ENCODE data around the gene UNCX.

UNCX gene

GRCh38 chr7:1223196-1223981 is 9.3 kb upstream of the UNCX start:
- Histone ChIP-seq H3K36me3 (no peaks in the 10 kb centered on the region), H3K27ac (no peak overlapping the region), H3K27me3 (ENCODE audit: insufficient read depth, low read depth, severe bottlenecking) (peaks cover 49% of the 10 kb centered on the region), H3K9me3 (ENCODE audit: severe bottlenecking) (no peaks in the 10 kb centered on the region), H3K4me3 (ENCODE audit: low read depth, low read length) (no peak overlapping the region)
- peak; percentile 20; the same call in 1 of the 2 replicates for TF ChIP-seq CTCF (IDR thresholded peaks at IDR 0.05; ENCODE audit: low read depth, low read length)
- peak; percentile 31 for DNase-seq

- H3K4me3 ChIP-seq (ENCODE audit: low read depth, low read length), result no peak overlapping the region
- no peaks in the 10 kb centered on the region for H3K36me3 ChIP-seq
- TF ChIP-seq CTCF (IDR thresholded peaks at IDR 0.05; ENCODE audit: low read depth, low read length), result no peak
- H3K9me3 ChIP-seq (ENCODE audit: severe bottlenecking), result no peaks in the 10 kb centered on the region
- no peak for DNase-seq
- H3K27me3 ChIP-seq (ENCODE audit: insufficient read depth, low read depth, severe bottlenecking), result peaks cover 56% of the 10 kb centered on the region
- no peak overlapping the region for H3K27ac ChIP-seq
These were observed 8.5 kb upstream of the UNCX start for GRCh38 chr7:1224086-1224716.

GRCh38 chr7:1225030-1225429 is 7.6 kb upstream of the UNCX start:
- TF ChIP-seq CTCF (IDR thresholded peaks at IDR 0.05; ENCODE audit: low read depth, low read length), result no peak
- Histone ChIP-seq H3K27me3 (ENCODE audit: insufficient read depth, low read depth, severe bottlenecking) (peaks cover 51% of the 10 kb centered on the region), H3K27ac (no peak overlapping the region), H3K36me3 (no peaks in the 10 kb centered on the region), H3K9me3 (ENCODE audit: severe bottlenecking) (no peaks in the 10 kb centered on the region), H3K4me3 (ENCODE audit: low read depth, low read length) (no peak overlapping the region)
- no peak for DNase-seq

- peak overlapping the region; percentile 41 for H3K4me3 ChIP-seq (ENCODE audit: low read depth, low read length)
- DNase-seq, result no peak
- peaks cover 50% of the 10 kb centered on the region for H3K27me3 ChIP-seq (ENCODE audit: insufficient read depth, low read depth, severe bottlenecking)
- H3K27ac ChIP-seq, result peak overlapping the region; percentile 78
- TF ChIP-seq CTCF (IDR thresholded peaks at IDR 0.05; ENCODE audit: low read depth, low read length), result peak; percentile 81
- H3K9me3 ChIP-seq (ENCODE audit: severe bottlenecking), result no peaks in the 10 kb centered on the region
- H3K36me3 ChIP-seq, result no peaks in the 10 kb centered on the region
These were observed 7.1 kb upstream of the UNCX start for GRCh38 chr7:1225441-1226185.

- peak; percentile 82 for DNase-seq
These were observed 6.3 kb upstream of the UNCX start for GRCh38 chr7:1226186-1226901.

More at GRCh38 chr7:1226186-1226901, 6.3 kb upstream of the UNCX start:
- peak overlapping the region; percentile 41 for H3K4me3 ChIP-seq (ENCODE audit: low read depth, low read length)
- no peak for TF ChIP-seq CTCF (IDR thresholded peaks at IDR 0.05; ENCODE audit: low read depth, low read length)
- H3K9me3 ChIP-seq (ENCODE audit: severe bottlenecking), result no peaks in the 10 kb centered on the region
- peaks cover 50% of the 10 kb centered on the region for H3K27me3 ChIP-seq (ENCODE audit: insufficient read depth, low read depth, severe bottlenecking)
- no peaks in the 10 kb centered on the region for H3K36me3 ChIP-seq
- peak overlapping the region; percentile 78 for H3K27ac ChIP-seq

All from WERI-Rb-1 (cell line).